HFFc6 (cell line): ENCODE data around the gene NEK9. TPM values are rescaled to one million over a fixed set of nuclear protein-coding genes. Genes with fewer than 3 reads are reported as not detected.
A peak's percentile ranks its signal among the peaks of the same experiment; 100 is the strongest.

ENCODE experiments used
- DNase-seq: peaks from one replicate; pipeline ENCODE4 v3.0.0-alpha.2; 2018
- H3K27ac Mint-ChIP-seq: 2 replicates; pipeline ENCODE4 v1.8.0; 2020; ENCODE audit warnings: mild to moderate bottlenecking, mixed read lengths
- H3K27me3 Mint-ChIP-seq: 2 replicates; pipeline ENCODE4 v1.8.0; 2021; ENCODE audit warnings: mild to moderate bottlenecking, moderate library complexity, mixed read lengths; ENCODE audit not compliant: insufficient read depth
- H3K36me3 Mint-ChIP-seq: 2 replicates; pipeline ENCODE4 v1.8.0; 2021; ENCODE audit warnings: low read depth, mixed read lengths
- H3K4me1 Mint-ChIP-seq: 2 replicates; pipeline ENCODE4 v1.8.0; 2020; ENCODE audit warnings: low read depth, mixed read lengths
- H3K4me3 Mint-ChIP-seq: 2 replicates; pipeline ENCODE4 v1.8.0; 2020; ENCODE audit warnings: mild to moderate bottlenecking, moderate library complexity, mixed read lengths
- H3K9me3 Mint-ChIP-seq: 2 replicates; pipeline ENCODE4 v1.8.0; 2020; ENCODE audit warnings: mild to moderate bottlenecking, mixed read lengths
- total RNA-seq, 6 experiments: library from RNA; stranded (reverse); fragmentation: NEBNext Ultra II Directional; extraction: Animal tissue kit (Norgen Biotek cat#: 25700); gene quantifications; 2 replicates in 1 of 6; 3 replicates in 5 of 6; pipeline ENCODE4 v1.2.3, GENCODE V29; 2021
- TF ChIP-seq, protein P1 (sequence below): fragments of 200-600 bp; sonication (generic); IDR thresholded peaks from 2 replicates; pipeline ENCODE4 v1.5.0; 2021; ENCODE audit warnings: antibody characterized with exemption, mild to moderate bottlenecking

NEK9 gene
- total RNA-seq, 6 experiments from 2014 or later, result 67.6 to 79.4 (median 69.4) TPM

DNA sequence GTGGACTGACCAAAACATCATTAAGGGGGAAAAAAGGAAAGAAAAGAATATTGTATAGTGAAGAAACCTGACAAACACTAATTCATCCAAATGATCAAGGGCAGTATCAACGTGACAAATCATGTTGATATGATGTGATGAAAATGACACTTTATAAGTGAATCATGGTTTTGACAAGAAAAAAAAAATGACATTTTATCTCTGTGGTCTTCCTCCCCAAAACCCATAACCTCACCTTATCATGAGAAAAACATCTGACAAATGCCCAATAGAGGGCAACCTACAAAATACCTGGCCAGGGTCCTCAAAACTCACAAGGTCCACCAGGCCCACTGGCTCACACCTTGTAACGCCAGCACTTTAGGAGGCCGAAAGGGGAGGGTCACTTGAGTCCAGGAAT is 35.8 kb upstream of the NEK9 start:
- Mint-ChIP-seq H3K4me1 (peaks cover 18% of the 10 kb centered on the region), H3K4me3 (no peak overlapping the region), H3K36me3 (0 out of 2 replicates have a peak, but pooled peaks cover 4% of the 10 kb centered on the region), H3K27me3 (no peaks in the 10 kb centered on the region; the same call in 1 of the 2 replicates), H3K9me3 (no peaks in the 10 kb centered on the region), H3K27ac (no peak overlapping the region; the same call in 1 of the 2 replicates)
- TF ChIP-seq, protein P1, sequence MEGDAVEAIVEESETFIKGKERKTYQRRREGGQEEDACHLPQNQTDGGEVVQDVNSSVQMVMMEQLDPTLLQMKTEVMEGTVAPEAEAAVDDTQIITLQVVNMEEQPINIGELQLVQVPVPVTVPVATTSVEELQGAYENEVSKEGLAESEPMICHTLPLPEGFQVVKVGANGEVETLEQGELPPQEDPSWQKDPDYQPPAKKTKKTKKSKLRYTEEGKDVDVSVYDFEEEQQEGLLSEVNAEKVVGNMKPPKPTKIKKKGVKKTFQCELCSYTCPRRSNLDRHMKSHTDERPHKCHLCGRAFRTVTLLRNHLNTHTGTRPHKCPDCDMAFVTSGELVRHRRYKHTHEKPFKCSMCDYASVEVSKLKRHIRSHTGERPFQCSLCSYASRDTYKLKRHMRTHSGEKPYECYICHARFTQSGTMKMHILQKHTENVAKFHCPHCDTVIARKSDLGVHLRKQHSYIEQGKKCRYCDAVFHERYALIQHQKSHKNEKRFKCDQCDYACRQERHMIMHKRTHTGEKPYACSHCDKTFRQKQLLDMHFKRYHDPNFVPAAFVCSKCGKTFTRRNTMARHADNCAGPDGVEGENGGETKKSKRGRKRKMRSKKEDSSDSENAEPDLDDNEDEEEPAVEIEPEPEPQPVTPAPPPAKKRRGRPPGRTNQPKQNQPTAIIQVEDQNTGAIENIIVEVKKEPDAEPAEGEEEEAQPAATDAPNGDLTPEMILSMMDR, result peak; percentile 14; the same call in 1 of the 2 replicates
- DNase-seq, result no peak

DNA sequence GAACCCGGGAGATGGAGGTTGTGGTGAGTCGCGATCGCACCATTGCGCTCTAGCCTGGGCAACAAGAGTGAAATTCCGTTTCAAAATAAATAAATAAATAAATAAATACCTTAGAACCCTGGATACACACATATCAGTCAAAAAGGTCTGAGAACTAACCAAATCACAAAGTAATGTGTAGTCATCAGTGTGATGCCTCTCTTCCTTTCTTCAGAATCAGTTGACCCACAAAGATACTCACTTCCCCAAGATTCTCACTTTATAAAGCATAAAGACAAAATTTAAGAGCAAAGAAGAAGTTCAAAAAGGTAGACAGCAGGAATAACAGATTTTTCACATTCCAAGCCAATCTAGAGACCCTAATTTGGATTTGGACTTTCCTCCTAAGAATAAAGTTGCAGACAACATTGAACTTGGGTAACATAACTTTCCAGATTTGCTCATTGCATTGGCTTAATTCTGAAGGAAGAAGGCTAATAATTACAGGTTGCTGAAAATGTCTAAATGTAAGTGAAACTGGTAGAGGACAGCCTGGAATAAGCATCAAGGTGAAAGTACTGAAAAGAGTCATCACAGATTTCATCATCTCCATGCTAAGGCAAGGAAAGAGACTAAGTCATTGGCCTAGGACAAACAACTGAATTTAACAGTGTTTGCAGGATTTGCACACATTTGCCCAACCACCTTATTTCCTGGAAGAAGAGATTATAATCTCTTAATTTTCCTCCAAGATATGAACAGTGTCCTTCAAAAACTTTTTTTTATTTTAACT is 32.2 kb upstream of the NEK9 start:
- Mint-ChIP-seq H3K9me3 (no peaks in the 10 kb centered on the region), H3K4me3 (no peak overlapping the region), H3K27ac (no peak overlapping the region), H3K27me3 (no peaks in the 10 kb centered on the region; the same call in 1 of the 2 replicates), H3K4me1 (peaks cover 22% of the 10 kb centered on the region), H3K36me3 (0 out of 2 replicates have a peak, but pooled peaks cover 4% of the 10 kb centered on the region)
- TF ChIP-seq, protein P1, result no peak
- DNase-seq, result no peak

DNA sequence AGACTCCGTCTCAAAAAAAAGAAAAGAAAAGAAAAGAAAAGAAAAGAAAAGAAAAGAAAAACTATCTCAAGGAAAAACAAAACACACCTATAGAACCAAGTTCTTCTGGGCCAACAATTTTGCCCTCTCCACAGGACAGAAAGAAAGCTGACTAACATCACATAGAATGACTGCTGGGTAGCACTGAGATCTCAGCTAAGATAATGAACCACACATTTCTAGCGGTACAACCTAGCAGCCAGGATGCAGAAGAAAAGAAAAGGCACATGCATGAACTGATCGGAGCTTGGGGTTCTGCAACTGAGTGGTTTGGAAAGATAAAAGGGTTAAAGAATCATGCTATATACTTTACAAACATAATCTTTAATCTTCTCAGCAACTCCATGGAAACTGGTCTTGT is 30.1 kb upstream of the NEK9 start:
- peaks cover 6% of the 10 kb centered on the region for H3K36me3 Mint-ChIP-seq
- DNase-seq, result peak; percentile 28
- TF ChIP-seq, protein P1, result no peak
- peak overlapping the region; percentile 59; the same call in 1 of the 2 replicates for H3K27ac Mint-ChIP-seq
- H3K27me3 Mint-ChIP-seq, result no peaks in the 10 kb centered on the region; the same call in 1 of the 2 replicates
- peaks cover 29% of the 10 kb centered on the region for H3K4me1 Mint-ChIP-seq
- H3K4me3 Mint-ChIP-seq, result no peak overlapping the region
- H3K9me3 Mint-ChIP-seq, result no peaks in the 10 kb centered on the region

DNA sequence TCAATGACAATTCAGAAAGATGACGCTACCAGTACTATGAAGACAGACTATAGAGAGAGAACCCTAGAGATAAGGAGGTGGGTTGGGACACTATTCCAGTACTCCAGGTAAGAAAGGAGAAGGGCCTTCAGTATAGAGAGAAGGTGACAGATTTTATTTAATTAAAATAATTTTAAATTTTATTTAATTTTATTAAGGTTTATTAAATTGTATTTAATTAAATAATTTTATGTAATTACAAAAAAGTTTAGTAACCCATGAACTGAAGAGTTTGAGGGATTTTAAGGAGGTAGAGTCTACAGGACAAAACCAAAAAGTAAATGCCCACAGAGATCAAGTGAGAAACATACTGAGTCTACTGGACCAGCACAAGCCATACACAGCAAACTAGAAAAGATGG is 29.3 kb upstream of the NEK9 start:
- TF ChIP-seq, protein P1, result no peak
- no peaks in the 10 kb centered on the region for H3K27me3 Mint-ChIP-seq
- no peak for DNase-seq
- peaks cover 12% of the 10 kb centered on the region for H3K36me3 Mint-ChIP-seq
- no peaks in the 10 kb centered on the region for H3K9me3 Mint-ChIP-seq
- peaks cover 35% of the 10 kb centered on the region for H3K4me1 Mint-ChIP-seq
- no peak overlapping the region for H3K4me3 Mint-ChIP-seq
- no peak overlapping the region for H3K27ac Mint-ChIP-seq

DNA sequence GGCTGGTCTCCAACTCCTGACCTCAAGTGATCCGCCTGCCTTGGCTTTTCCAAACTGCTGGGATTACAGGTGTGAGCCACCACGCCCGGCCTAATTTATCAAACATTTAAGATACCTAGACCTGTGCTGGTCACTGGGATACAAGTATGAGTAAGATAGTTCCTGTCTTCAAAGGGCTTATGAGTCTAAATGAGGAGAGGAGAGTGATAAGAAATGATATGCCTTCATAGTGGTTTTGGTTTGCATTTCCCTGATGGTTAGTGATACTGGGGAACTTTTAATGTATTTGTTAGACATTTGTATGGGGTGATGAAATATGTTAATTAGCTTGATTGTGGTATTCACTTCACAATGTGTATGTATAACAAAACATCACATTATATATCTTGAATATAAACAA is 28.3 kb upstream of the NEK9 start:
- no peak for DNase-seq
- H3K27ac Mint-ChIP-seq, result no peak overlapping the region
- peaks cover 12% of the 10 kb centered on the region for H3K36me3 Mint-ChIP-seq
- peaks cover 35% of the 10 kb centered on the region for H3K4me1 Mint-ChIP-seq
- TF ChIP-seq, protein P1, result no peak
- H3K4me3 Mint-ChIP-seq, result no peak overlapping the region
- no peaks in the 10 kb centered on the region for H3K9me3 Mint-ChIP-seq
- no peaks in the 10 kb centered on the region for H3K27me3 Mint-ChIP-seq
